ENCODE data around the gene CCL19.

DNA sequence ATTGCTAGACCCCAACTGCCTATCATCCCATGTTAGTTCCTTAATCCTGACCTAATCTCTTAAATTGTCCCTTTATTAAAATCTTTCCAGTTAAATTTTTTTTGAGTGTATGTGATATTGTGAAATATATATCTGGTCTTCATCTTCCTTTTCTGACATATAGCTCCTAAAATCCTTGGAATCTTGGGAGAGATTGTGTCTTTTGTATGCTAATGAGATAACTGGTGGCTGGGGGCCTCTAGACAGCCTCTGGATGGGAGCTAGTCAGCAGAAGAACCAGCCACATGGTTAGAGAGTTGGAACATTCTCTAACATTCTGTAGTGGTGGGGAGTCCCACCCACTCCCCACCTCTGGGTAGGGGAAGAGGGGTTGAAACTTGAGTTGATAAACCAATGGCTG, 3.7 kb upstream of the CCL19 start:
- TF ChIP-seq, protein P1, sequence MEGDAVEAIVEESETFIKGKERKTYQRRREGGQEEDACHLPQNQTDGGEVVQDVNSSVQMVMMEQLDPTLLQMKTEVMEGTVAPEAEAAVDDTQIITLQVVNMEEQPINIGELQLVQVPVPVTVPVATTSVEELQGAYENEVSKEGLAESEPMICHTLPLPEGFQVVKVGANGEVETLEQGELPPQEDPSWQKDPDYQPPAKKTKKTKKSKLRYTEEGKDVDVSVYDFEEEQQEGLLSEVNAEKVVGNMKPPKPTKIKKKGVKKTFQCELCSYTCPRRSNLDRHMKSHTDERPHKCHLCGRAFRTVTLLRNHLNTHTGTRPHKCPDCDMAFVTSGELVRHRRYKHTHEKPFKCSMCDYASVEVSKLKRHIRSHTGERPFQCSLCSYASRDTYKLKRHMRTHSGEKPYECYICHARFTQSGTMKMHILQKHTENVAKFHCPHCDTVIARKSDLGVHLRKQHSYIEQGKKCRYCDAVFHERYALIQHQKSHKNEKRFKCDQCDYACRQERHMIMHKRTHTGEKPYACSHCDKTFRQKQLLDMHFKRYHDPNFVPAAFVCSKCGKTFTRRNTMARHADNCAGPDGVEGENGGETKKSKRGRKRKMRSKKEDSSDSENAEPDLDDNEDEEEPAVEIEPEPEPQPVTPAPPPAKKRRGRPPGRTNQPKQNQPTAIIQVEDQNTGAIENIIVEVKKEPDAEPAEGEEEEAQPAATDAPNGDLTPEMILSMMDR (IDR thresholded peaks at IDR 0.05; ENCODE audit: insufficient read depth, low read length, poor library complexity, severe bottlenecking), result no peak
- no peak for TF ChIP-seq EZH2phosphoT487 (conservative IDR thresholded peaks at IDR 0.05; ENCODE audit: low read length)

All from SU-DHL-6 (cell line).